ENCODE data around the gene DNAAF3.

The DNAAF3 gene

GRCh38 chr19:55115446-55116065 is 50.9 kb downstream of the DNAAF3 start:
- DNase-seq = no peak

GRCh38 chr19:55114566-55115145 is 51.8 kb downstream of the DNAAF3 start:
- DNase-seq = no peak

GRCh38 chr19:55113570-55114039 is 52.8 kb downstream of the DNAAF3 start:
- no peak for DNase-seq

GRCh38 chr19:55112777-55113569 is 53.4 kb downstream of the DNAAF3 start:
- DNase-seq = no peak

- no peak for DNase-seq
Observed at GRCh38 chr19:55112246-55112776, 54.1 kb downstream of the DNAAF3 start.

GRCh38 chr19:55111238-55111831 is 55.1 kb downstream of the DNAAF3 start:
- no peak for DNase-seq

GRCh38 chr19:55109527-55110291 is 56.7 kb downstream of the DNAAF3 start:
- DNase-seq = no peak
